ENCODE data around the gene IL22. TPM values are rescaled to one million over a fixed set of nuclear protein-coding genes. Genes with fewer than 3 reads are reported as not detected.

Gene IL22
- total RNA-seq, 1 donor from 2014 or later = not detected

DNA sequence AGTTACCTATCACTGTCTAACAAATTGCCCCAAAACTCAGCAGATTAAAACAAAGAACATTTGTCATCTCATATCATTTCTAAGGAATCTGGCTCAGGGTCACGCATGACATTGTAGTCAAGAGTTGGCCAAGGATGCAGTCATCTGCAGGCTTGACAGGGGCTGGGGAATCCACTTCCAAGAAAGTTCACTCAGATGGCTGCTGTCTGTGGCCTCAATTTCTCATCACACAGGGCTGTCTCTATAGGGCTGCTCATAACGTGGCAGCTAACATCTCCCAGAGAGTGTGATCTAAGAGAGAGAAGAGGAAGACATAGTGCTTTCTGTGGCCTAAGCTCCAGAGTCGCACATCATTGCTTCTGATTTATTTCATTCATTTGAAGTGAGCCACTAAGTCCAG, 17.0 kb upstream of the IL22 start:
- Mint-ChIP-seq H3K27ac (no peak overlapping the region), H3K4me1 (peaks cover 9% of the 10 kb centered on the region), H3K36me3 (no peaks in the 10 kb centered on the region), H3K27me3 (ENCODE audit: insufficient read depth, low read depth) (no peaks in the 10 kb centered on the region), H3K4me3 (no peak overlapping the region), H3K9me3 (no peaks in the 10 kb centered on the region)
- no peak overlapping the region for H2AFZ ChIP-seq (replicated peaks)
- H3K79me2 ChIP-seq (ENCODE audit: low read depth) = no peaks in the 10 kb centered on the region
- no peak overlapping the region for H3K27ac ChIP-seq
- no peak for DNase-seq (ENCODE audit: low spot score)
- no peaks in the 10 kb centered on the region for H3F3A ChIP-seq (ENCODE audit: low read depth)
- no peaks in the 10 kb centered on the region for H3K9me3 ChIP-seq (ENCODE audit: low read depth)
- no peaks in the 10 kb centered on the region for H3K36me3 ChIP-seq
- no peaks in the 10 kb centered on the region for H4K20me1 ChIP-seq (ENCODE audit: low read depth)
- no peak overlapping the region for H3K9ac ChIP-seq
- H3K4me1 ChIP-seq = peaks cover 4% of the 10 kb centered on the region
- no peak for TF ChIP-seq EZH2 (IDR thresholded peaks at IDR 0.05)
- no peak for TF ChIP-seq CTCF (IDR thresholded peaks at IDR 0.05)
- TF ChIP-seq EZH2phosphoT487 (IDR thresholded peaks at IDR 0.05) = no peak
- H3K27me3 ChIP-seq = no peaks in the 10 kb centered on the region
- no peak overlapping the region for H3K4me3 ChIP-seq
- H3K4me2 ChIP-seq = no peak overlapping the region

DNA sequence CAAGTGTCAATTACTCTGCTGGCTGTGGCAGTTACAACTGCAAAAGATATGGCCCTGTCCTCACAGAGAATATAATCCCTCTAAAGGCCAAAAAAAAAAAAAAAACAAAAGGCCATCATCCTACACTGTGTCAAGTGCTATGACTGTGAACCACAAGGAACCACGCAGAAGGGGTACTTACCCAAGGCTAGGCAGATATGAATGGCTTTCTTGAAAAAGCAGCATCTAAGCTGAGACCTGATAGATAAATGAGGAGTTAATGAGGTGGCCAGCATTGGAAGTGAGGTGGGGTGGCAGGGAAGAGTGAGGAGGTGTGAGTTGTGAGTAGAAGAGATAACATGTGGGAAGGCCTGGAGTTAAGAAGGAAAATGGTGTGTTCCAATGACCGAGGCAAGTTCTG, 16.4 kb upstream of the IL22 start:
- peaks cover 4% of the 10 kb centered on the region for H3K4me1 ChIP-seq
- TF ChIP-seq EZH2phosphoT487 (IDR thresholded peaks at IDR 0.05) (no peak), EZH2 (IDR thresholded peaks at IDR 0.05) (no peak), CTCF (IDR thresholded peaks at IDR 0.05) (no peak)
- no peaks in the 10 kb centered on the region for H3K36me3 ChIP-seq
- H3K79me2 ChIP-seq (ENCODE audit: low read depth) = no peaks in the 10 kb centered on the region
- H3K27ac ChIP-seq = no peak overlapping the region
- H3K9me3 ChIP-seq (ENCODE audit: low read depth) = no peaks in the 10 kb centered on the region
- no peak overlapping the region for H3K4me2 ChIP-seq
- no peaks in the 10 kb centered on the region for H3K27me3 Mint-ChIP-seq (ENCODE audit: insufficient read depth, low read depth)
- H4K20me1 ChIP-seq (ENCODE audit: low read depth) = no peaks in the 10 kb centered on the region
- DNase-seq (ENCODE audit: low spot score) = no peak
- no peak overlapping the region for H3K27ac Mint-ChIP-seq
- H3K4me1 Mint-ChIP-seq = peaks cover 9% of the 10 kb centered on the region
- H3K27me3 ChIP-seq = no peaks in the 10 kb centered on the region
- no peak overlapping the region for H2AFZ ChIP-seq (replicated peaks)
- no peaks in the 10 kb centered on the region for H3K36me3 Mint-ChIP-seq
- no peak overlapping the region for H3K9ac ChIP-seq
- no peaks in the 10 kb centered on the region for H3F3A ChIP-seq (ENCODE audit: low read depth)
- H3K4me3 ChIP-seq = no peak overlapping the region
- no peaks in the 10 kb centered on the region for H3K9me3 Mint-ChIP-seq
- H3K4me3 Mint-ChIP-seq = no peak overlapping the region

DNA sequence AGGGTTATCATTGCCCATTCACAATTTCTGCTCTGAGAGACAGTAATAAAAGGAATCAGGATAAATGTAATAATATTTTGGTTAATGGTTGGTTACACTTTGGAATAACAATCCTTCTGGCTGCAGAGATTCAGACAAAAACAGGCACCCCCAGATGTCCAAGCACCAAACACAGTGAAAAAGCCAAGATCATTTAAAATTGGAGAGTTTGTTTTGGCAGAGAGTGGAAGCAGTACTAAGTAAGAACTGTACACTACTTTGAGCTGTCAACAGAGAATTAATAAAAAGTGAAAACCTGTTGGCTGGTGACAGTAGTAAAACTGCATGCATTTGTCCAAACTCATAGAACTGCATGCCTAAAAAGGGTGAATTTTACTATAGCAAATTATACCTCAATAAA, 15.6 kb upstream of the IL22 start:
- no peaks in the 10 kb centered on the region for H3K36me3 ChIP-seq
- no peak overlapping the region for H3K4me2 ChIP-seq
- no peak overlapping the region for H3K4me3 ChIP-seq
- no peaks in the 10 kb centered on the region for H4K20me1 ChIP-seq (ENCODE audit: low read depth)
- H3K36me3 Mint-ChIP-seq = no peaks in the 10 kb centered on the region
- no peaks in the 10 kb centered on the region for H3K9me3 Mint-ChIP-seq
- H3K9me3 ChIP-seq (ENCODE audit: low read depth) = no peaks in the 10 kb centered on the region
- H3K27ac Mint-ChIP-seq = no peak overlapping the region
- H3K4me3 Mint-ChIP-seq = no peak overlapping the region
- no peaks in the 10 kb centered on the region for H3K79me2 ChIP-seq (ENCODE audit: low read depth)
- DNase-seq (ENCODE audit: low spot score) = no peak
- H2AFZ ChIP-seq (replicated peaks) = no peak overlapping the region
- H3F3A ChIP-seq (ENCODE audit: low read depth) = no peaks in the 10 kb centered on the region
- peaks cover 4% of the 10 kb centered on the region for H3K4me1 ChIP-seq
- TF ChIP-seq EZH2 (IDR thresholded peaks at IDR 0.05) (no peak), CTCF (IDR thresholded peaks at IDR 0.05) (no peak), EZH2phosphoT487 (IDR thresholded peaks at IDR 0.05) (no peak)
- H3K4me1 Mint-ChIP-seq = peaks cover 9% of the 10 kb centered on the region
- no peaks in the 10 kb centered on the region for H3K27me3 Mint-ChIP-seq (ENCODE audit: insufficient read depth, low read depth)
- no peaks in the 10 kb centered on the region for H3K27me3 ChIP-seq
- H3K9ac ChIP-seq = no peak overlapping the region
- no peak overlapping the region for H3K27ac ChIP-seq

Data from neural progenitor cell (in vitro differentiated cells).